ENCODE measurements around the gene FYCO1. TPM values are rescaled to one million over a fixed set of nuclear protein-coding genes. Genes with fewer than 3 reads are reported as not detected.

FYCO1 gene
- total and polyA plus RNA-seq, 2 of the 13 experiments (the other 11 are each of a cell fraction or from before 2014, with no cell fraction given), result 2.7 to 4.2 TPM

DNA sequence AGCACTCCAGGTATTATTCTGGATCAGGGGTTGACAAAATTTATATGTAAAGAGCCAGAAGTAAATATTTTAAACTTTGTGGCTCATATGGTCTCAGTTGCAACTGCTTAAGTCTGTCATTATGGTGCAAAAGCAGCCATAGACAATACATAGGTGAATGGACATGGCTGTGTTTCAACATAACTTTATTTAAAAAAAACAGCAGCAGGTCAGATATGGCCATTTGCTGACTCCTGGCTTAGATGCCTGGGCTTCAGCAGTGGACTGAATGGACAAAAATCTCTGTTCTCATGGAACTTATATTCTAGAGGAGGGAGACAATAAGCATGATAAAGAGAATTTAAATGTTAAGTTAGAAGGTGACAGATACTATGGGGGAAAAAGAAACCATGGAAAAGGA, 11.7 kb upstream of the FYCO1 start (continued):
- TF ChIP-seq MAZ (IDR thresholded peaks at IDR 0.05; ENCODE audit: borderline replicate concordance, low read depth, low read length), result no peak
- no peak for TF ChIP-seq MAZ (CRISPR knock-in tag; IDR thresholded peaks at IDR 0.05; ENCODE audit: low read depth)
- no peak for TF ChIP-seq NCOA2 (CRISPR knock-in tag; IDR thresholded peaks at IDR 0.05)
- TF ChIP-seq ISL2 (CRISPR knock-in tag; IDR thresholded peaks at IDR 0.05), result no peak
- no peak for TF ChIP-seq ZBTB37 (CRISPR knock-in tag; IDR thresholded peaks at IDR 0.05)
- no peak for TF ChIP-seq MLLT10 (CRISPR knock-in tag; IDR thresholded peaks at IDR 0.05)
- no peak for TF ChIP-seq MNT (IDR thresholded peaks at IDR 0.05)
- TF ChIP-seq, protein P1, sequence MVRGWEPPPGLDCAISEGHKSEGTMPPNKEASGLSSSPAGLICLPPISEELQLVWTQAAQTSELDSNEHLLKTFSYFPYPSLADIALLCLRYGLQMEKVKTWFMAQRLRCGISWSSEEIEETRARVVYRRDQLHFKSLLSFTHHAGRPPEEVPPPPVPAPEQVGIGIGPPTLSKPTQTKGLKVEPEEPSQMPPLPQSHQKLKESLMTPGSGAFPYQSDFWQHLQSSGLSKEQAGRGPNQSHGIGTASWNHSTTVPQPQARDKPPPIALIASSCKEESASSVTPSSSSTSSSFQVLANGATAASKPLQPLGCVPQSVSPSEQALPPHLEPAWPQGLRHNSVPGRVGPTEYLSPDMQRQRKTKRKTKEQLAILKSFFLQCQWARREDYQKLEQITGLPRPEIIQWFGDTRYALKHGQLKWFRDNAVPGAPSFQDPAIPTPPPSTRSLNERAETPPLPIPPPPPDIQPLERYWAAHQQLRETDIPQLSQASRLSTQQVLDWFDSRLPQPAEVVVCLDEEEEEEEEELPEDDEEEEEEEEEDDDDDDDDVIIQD (CRISPR knock-in tag; IDR thresholded peaks at IDR 0.05; ENCODE audit: low read depth), result no peak
- TF ChIP-seq, protein P2, sequence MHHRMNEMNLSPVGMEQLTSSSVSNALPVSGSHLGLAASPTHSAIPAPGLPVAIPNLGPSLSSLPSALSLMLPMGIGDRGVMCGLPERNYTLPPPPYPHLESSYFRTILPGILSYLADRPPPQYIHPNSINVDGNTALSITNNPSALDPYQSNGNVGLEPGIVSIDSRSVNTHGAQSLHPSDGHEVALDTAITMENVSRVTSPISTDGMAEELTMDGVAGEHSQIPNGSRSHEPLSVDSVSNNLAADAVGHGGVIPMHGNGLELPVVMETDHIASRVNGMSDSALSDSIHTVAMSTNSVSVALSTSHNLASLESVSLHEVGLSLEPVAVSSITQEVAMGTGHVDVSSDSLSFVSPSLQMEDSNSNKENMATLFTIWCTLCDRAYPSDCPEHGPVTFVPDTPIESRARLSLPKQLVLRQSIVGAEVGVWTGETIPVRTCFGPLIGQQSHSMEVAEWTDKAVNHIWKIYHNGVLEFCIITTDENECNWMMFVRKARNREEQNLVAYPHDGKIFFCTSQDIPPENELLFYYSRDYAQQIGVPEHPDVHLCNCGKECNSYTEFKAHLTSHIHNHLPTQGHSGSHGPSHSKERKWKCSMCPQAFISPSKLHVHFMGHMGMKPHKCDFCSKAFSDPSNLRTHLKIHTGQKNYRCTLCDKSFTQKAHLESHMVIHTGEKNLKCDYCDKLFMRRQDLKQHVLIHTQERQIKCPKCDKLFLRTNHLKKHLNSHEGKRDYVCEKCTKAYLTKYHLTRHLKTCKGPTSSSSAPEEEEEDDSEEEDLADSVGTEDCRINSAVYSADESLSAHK (CRISPR knock-in tag; IDR thresholded peaks at IDR 0.05; ENCODE audit: borderline replicate concordance), result no peak
- TF ChIP-seq ZNF292 (CRISPR knock-in tag; IDR thresholded peaks at IDR 0.05; ENCODE audit: borderline replicate concordance, low read depth), result no peak

Measured in HepG2 (cell line).